Panc1 (cell line): ENCODE measurements around the gene MTA3. TPM values are rescaled to one million over a fixed set of nuclear protein-coding genes. Genes with fewer than 3 reads are reported as not detected.
A peak's percentile ranks its signal among the peaks of the same experiment; 100 is the strongest.

Source experiments
- ATAC-seq: fragments of 200-7000 bp; cut with Tn5 transposase; 2 replicates; pipeline ENCODE4 v1.9.1; 2020; ENCODE audit warnings: mild to moderate bottlenecking, moderate library complexity
- BruUV-seq: library from RNA; stranded (reverse); fragments of 400-500 nt; replicated peaks from 2 replicates; lab custom pipeline; 2021; lab: Mats Ljungman, UMichigan
- CTCF ChIA-PET: fragments of 300-600 bp; sonication (Branson Sonifier 250); formaldehyde crosslinking; loops from one replicate; lab custom pipeline; 2022; ENCODE audit warnings: antibody characterized with exemption; lab: Charles Lee
- POLR2A ChIA-PET: fragments of 300-600 bp; sonication (Branson Sonifier 250); formaldehyde crosslinking; loops from one replicate; lab custom pipeline; 2022; ENCODE audit warnings: antibody characterized with exemption; lab: Charles Lee
- DNase-seq: peaks from one replicate; pipeline ENCODE4 v3.0.0-alpha.2; 2010; ENCODE audit warnings: low read depth, low spot score
- H3K27ac ChIP-seq: 2 replicates; pipeline ENCODE4 v1.5.1; 2011; ENCODE audit warnings: mild to moderate bottlenecking, low read length, inconsistent platforms
- H3K27me3 ChIP-seq: fragments of 200-500 bp; sonication (Bioruptor generic); 2 replicates; pipeline ENCODE4 v1.6.0; 2014; ENCODE audit warnings: low read length, inconsistent platforms; ENCODE audit not compliant: control insufficient read depth, insufficient read depth
- H3K36me3 ChIP-seq: fragments of 200-500 bp; sonication (Bioruptor generic); 2 replicates; pipeline ENCODE4 v1.5.1; 2014; ENCODE audit warnings: inconsistent platforms, mild to moderate bottlenecking, low read length, moderate library complexity; ENCODE audit not compliant: control insufficient read depth, insufficient read depth
- H3K4me1 ChIP-seq: 2 replicates; pipeline ENCODE4 v1.5.1; 2011; ENCODE audit warnings: inconsistent platforms, mild to moderate bottlenecking, low read length, moderate library complexity; ENCODE audit not compliant: control insufficient read depth, insufficient read depth
- H3K4me3 ChIP-seq, 2 experiments: 2 replicates each; pipeline ENCODE4 v1.5.1; 2011 to 2012; ENCODE audit warnings: low read depth in 2 of 2, low read length in 2 of 2, mild to moderate bottlenecking in 2 of 2, inconsistent platforms in 1 of 2, moderate library complexity in 1 of 2
- H3K9me3 ChIP-seq: fragments of 200-500 bp; sonication (Bioruptor generic); 2 replicates; pipeline ENCODE4 v1.5.1; 2014; ENCODE audit warnings: low read depth, mild to moderate bottlenecking, inconsistent platforms, low read length, moderate library complexity; ENCODE audit not compliant: control insufficient read depth, insufficient read depth
- POLR2AphosphoS5 ChIP-seq: IDR thresholded peaks from 2 replicates; pipeline ENCODE4 v1.6.1; 2012; ENCODE audit warnings: mild to moderate bottlenecking, low read depth, low read length, moderate library complexity
- REST ChIP-seq, 2 experiments: IDR thresholded peaks; 2 replicates each; pipeline ENCODE4 v1.6.1; 2011 to 2012; ENCODE audit warnings: low read depth in 2 of 2, control low read depth in 1 of 2, low read length in 1 of 2, mild to moderate bottlenecking in 1 of 2, moderate library complexity in 1 of 2; ENCODE audit not compliant: insufficient read depth in 1 of 2
- SIN3A ChIP-seq: IDR thresholded peaks from 2 replicates; pipeline ENCODE4 v1.6.1; 2012; ENCODE audit warnings: low read depth, mild to moderate bottlenecking, low read length, moderate library complexity, borderline replicate concordance; ENCODE audit not compliant: insufficient read depth
- TCF7L2 ChIP-seq: IDR thresholded peaks from 2 replicates; pipeline ENCODE4 v1.6.1; 2011; ENCODE audit warnings: mild to moderate bottlenecking, low read depth, low read length, inconsistent platforms
- in situ Hi-C: cut with HindIII; loops from 2 replicates; pipeline ENCODE4 v1.10.0; 2016; ENCODE audit warnings: low sequenced_read_pairs, low pct_unique_long_range_greater_than_20kb
- intact Hi-C: fragments of 100-400 bp; cut with micrococcal nuclease; formaldehyde crosslinking; loops from one replicate; pipeline ENCODE4 v1.10.0; 2022; ENCODE audit not compliant: unreplicated experiment
- total RNA-seq: library from RNA; stranded (reverse); gene quantifications from one replicate; pipeline ENCODE4 v1.2.1, GENCODE V29; 2021; ENCODE audit not compliant: unreplicated experiment
- TF ChIP-seq, protein P1 (sequence below): fragments of 450-650 bp; IDR thresholded peaks from 2 replicates; pipeline ENCODE4 v1.5.1; 2017; ENCODE audit warnings: mild to moderate bottlenecking

MTA3 gene
- total RNA-seq, 1 experiment from 2014 or later, result 65.6 TPM

DNA sequence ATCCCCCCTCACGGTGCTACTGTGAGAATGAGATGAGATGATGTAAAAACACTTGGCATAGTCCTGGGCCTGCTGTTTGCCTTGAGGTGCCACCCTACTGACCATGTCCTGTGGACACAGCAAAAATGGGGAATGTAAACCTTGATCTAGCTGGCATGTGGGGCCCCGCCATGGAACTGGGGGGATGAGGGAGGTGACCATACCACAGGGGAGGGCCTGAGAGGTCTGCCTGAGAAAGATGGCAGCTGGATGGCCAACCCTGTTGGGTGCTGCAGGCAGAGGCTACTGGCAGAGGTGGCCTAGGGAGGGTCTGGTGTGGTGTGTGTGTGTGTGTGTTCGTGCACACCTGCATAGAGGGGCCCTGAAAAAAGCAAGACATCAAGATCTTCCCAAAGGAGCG is 223.2 kb downstream of the MTA3 start:
- Histone ChIP-seq H3K9me3 (no peaks in the 10 kb centered on the region), H3K27ac (no peak overlapping the region), H3K27me3 (no peaks in the 10 kb centered on the region), H3K4me1 (no peaks in the 10 kb centered on the region), H3K36me3 (no peaks in the 10 kb centered on the region), H3K4me3 (no peak overlapping the region)
- TF ChIP-seq REST (IDR thresholded peaks at IDR 0.05; ENCODE audit: insufficient read depth in 1 of 2, low read depth in 2 of 2, low read length in 1 of 2) (no peak), SIN3A (no peak), TCF7L2 (no peak), POLR2AphosphoS5 (no peak)
- TF ChIP-seq, protein P1, sequence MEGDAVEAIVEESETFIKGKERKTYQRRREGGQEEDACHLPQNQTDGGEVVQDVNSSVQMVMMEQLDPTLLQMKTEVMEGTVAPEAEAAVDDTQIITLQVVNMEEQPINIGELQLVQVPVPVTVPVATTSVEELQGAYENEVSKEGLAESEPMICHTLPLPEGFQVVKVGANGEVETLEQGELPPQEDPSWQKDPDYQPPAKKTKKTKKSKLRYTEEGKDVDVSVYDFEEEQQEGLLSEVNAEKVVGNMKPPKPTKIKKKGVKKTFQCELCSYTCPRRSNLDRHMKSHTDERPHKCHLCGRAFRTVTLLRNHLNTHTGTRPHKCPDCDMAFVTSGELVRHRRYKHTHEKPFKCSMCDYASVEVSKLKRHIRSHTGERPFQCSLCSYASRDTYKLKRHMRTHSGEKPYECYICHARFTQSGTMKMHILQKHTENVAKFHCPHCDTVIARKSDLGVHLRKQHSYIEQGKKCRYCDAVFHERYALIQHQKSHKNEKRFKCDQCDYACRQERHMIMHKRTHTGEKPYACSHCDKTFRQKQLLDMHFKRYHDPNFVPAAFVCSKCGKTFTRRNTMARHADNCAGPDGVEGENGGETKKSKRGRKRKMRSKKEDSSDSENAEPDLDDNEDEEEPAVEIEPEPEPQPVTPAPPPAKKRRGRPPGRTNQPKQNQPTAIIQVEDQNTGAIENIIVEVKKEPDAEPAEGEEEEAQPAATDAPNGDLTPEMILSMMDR, result no peak
- in situ Hi-C loops, result no loop called here
- intact Hi-C loops, result no loop called here
- CTCF ChIA-PET, result no interaction called here
- no peak for ATAC-seq
- POLR2A ChIA-PET, result no interaction called here
- BruUV-seq, result no TSS peak
- DNase-seq, result no peak

DNA sequence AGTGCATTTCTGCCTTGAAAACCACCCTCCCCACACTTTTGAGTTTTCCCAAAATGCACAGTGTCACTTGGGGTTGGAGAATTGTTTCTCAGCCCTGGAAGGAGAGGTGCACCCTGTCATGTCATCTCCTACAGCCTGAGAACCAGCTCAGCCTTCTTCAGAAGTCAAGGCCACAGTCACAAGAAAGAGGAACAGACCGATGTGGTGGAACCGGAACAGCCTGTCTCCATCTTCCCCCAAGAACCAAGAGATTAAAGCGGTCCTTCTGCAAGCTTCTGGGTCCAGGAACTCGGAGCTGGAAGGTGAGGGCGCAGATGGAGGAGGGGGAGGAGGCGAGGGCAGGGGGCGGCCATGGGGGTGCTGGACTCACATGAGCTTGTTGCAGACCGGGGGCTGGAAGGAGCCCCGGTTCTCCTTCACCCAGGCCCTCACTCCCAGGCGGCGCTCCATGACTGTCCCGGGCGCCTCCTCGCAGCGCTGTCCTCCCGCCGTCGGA is 223.7 kb downstream of the MTA3 start:
- H3K27ac ChIP-seq, result no peak overlapping the region
- peak overlapping the region; percentile 41 to 49 for H3K4me3 ChIP-seq
- H3K27me3 ChIP-seq, result no peaks in the 10 kb centered on the region
- in situ Hi-C loops, result no loop called here
- BruUV-seq, result no TSS peak
- DNase-seq (no peak), ATAC-seq (peak; percentile 64)
- H3K4me1 ChIP-seq, result no peaks in the 10 kb centered on the region
- CTCF ChIA-PET, result no interaction called here
- no peaks in the 10 kb centered on the region for H3K36me3 ChIP-seq
- H3K9me3 ChIP-seq, result no peaks in the 10 kb centered on the region
- intact Hi-C loops, result no loop called here
- TF ChIP-seq REST (IDR thresholded peaks at IDR 0.05; ENCODE audit: insufficient read depth in 1 of 2, low read depth in 2 of 2, low read length in 1 of 2), result no peak
- POLR2A ChIA-PET, result no interaction called here
